Left renal cortex interstitium (tissue), 4 donors: ENCODE data around the gene OAF. TPM values are rescaled to one million over a fixed set of nuclear protein-coding genes. Genes with fewer than 3 reads are reported as not detected.
"Not testable (repeated sequence)": the region's sequence is repeated elsewhere in the genome, so short reads cannot be mapped to it uniquely, and the experiment has no call there.

Experiments
- DNase-seq, 4 donors: peaks; one replicate each; pipeline ENCODE4 v3.0.0-alpha.2; 2013; ENCODE audit warnings: low read depth in 4 of 4, low spot score in 2 of 4, missing footprints in 1 of 4
- polyA plus RNA-seq, 4 donors: library from polyadenylated mRNA; unstranded; fragments of 120-200 nt; gene quantifications; one replicate each; pipeline ENCODE4 v1.2.1, GENCODE V29; 2013; ENCODE audit not compliant: insufficient read length in 4 of 4

OAF gene
- polyA plus RNA-seq, 4 donors = 36.4 to 54.2 (median 44.7) TPM

DNA sequence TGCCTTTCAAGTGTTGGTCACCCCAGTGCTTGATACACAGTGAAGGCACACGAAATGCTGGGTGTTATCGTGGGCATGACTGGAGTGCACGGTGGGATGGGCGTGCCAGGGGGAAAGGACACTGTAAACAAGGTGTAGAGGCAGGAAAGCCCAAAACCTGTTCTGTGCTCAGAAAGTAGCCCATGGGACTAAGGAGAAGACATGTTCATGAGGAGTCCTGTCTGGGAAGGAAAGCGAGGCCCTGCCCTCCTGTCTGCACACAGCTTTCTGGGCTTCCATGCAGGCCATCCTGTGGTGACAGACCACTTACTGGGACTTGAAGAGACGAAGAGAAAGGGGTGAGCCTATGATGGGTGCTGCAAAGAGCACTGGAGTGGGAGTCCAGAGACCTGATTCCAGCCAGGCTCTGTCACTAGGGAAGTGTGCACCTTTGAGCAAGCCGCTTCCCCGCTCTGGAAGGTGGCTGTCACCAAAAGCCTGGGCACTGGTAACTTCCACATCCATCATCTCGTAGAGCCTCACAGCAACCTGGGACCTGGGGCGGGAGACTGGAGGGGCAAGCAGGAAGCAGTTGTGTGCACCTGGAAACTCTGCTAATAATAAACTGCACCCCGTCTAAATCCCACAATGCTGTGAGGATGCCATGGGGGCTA is 28.3 kb downstream of the OAF start:
- no peak for DNase-seq

DNA sequence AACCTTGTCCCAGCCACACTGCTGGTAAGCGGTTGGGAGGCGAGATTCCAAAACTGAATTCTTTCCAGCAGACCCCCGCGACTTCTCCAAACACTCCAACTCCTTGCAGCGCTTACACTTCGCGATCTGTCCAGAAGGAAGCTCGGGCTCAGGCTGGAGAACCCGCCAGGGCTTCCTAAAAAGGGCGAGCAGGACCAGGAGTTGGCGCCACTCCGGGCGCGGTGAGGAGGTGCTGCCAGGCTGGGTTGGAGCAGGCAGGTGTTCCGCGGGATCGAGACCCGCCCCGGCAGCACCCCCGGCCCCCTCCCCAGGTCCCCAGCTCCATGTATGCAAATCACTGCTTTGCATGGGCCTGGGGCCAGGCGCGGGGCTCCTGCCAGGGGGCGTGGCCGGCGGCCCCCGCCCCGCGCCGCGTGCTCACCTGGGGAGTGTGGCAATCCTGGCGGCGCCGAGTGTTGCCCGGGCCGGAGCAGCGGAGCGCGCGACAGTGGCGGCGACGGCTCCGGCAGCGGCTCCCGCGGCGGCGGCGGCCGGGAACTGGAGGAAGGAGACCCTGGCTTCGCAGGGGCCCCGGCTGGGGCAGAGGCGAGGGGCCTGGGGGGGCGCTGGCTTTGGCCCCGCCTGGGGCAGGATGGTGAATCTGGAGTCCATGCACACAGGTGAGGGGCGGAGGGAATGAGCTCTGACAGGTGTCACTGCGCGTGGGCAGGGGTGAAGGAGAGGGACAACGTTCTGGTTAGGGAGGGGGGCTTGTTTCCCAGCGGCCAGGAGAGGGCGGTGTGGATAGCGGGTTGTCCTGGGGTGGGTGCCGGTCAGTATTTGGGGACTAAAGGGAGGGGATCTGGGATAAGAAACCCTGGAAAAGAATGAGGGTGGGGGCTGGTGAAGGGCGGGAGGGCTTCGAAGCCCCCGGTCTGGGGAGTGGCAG is 29.1 kb downstream of the OAF start, which contains the start of gene POU2F3:
TSS of gene POU2F3 (plus strand) at position 428 of the 928 bp plus-strand sequence. CDS start at position 632, 204 bp downstream.
- DNase-seq = no peak

DNA sequence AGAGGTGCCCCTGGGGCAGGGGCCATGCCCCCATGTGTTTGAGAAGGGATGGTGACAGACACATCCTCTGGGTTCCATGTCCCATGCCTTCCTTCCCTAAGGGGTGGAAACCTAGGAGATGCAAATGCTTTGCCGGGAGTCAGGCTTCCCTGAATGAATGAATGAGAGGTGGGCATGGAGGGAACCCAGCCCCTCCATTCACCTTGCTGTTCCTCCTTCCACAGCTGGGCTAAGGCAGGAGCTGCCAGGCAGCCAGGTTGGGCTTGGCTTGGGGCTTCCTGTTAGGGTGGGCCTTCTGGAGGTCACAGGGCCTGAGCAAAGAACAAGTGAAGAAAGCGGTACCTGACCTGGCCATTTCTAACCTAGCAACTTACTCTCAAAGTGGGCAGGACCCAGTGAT is 30.0 kb downstream of the OAF start:
- no peak for DNase-seq

DNA sequence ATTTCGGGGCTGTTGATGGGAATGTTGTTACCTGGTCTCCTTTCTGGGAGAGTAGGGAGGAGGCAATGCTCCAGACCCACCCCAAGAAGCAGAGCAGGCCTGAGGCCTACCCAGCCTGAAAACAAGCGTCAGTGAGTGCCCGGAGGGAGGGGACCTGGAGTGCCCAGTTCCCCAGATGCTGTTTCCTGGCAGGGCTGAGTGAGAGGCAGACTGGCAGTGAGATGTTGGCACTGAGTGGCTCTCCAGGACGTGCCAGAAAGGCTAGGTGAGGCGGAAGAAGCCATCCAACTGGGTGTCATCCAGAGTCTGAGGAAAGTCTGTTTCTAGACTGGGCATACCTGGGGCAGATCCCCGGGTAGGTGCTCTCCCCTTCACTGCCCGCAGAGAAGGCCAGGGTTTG is 30.4 kb downstream of the OAF start:
- no peak for DNase-seq

DNA sequence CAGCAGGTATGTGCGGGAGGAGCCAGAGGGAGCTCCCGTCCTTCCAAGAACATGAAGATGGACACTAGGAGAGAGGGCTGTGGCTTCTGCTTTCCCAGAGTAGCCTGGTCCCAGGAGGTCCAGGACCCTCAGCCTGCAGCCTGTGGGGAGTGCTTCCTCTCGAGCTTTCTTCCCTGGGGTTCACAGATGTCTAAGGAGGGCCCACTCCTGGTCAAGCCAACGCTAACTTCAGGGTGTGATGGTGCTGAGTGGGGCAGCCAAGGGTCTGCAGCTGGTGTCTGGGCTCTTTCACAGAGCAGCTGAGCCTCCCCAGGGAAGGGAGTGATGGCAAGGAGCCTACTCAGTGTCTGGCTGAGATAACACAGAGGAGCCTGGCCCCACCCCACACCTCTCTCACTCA is 32.4 kb downstream of the OAF start:
- DNase-seq = no peak

DNA sequence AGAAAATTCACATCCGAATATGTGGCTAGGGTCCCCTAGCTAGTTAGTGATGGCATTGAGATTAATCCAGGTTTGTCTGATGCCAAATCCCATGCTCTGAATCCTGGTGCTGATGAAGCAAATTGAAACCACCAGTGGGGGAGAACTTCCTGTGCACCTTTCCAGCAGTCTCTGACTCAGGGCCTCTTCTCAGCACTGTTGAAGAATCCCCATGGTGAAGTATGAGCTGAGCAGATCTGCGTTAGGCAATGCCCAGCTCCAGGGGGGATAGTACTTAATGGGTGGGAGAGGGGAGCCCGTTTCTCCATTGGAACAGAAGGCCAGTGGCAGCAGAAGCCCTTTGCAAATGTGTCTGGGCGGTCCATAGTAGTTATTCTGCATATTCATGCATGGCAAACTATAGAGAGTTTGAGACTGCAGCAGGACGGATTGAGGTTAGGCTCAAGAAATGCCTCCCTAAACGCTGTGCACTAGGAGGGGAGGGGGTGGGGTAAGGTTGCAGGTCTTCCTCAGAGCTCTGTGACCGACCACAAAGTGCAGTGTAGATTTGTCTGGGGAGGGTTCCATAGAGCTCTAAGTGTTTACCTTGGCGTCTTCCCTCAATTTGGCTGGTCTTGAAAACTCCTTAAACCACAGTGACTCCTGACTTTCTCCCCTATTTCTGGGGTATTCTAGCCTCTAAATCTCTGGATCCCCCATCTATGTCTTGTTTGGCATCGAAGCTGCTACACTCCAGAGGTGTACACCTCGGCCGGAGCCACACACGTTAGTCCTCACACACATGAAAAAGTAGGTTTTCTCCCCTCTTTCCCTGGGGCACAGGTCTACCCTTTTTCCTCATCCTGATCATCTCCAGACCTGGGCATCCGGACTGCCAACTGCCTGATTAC is 33.9 kb downstream of the OAF start:
- no peak for DNase-seq

DNA sequence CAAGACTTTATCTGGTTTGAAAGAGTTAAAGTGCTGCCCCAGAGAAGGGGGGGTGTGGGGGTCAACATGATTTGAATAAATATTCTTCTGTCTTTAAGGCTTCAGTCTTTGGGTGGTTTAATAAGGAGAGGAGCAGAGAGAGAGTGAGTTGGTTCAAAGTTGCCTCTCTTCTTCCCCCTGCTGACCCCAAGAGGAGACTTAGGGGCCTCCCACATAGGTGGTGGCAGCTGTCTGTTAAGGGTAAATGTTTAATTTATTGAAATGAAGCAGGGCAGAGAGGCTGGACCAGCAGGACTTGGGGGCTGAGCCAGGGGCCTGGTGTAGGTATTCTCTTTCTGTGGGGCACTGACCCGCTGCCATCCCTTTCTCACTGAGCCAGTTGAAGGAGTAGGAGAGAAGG is 34.6 kb downstream of the OAF start:
- DNase-seq = no peak

DNA sequence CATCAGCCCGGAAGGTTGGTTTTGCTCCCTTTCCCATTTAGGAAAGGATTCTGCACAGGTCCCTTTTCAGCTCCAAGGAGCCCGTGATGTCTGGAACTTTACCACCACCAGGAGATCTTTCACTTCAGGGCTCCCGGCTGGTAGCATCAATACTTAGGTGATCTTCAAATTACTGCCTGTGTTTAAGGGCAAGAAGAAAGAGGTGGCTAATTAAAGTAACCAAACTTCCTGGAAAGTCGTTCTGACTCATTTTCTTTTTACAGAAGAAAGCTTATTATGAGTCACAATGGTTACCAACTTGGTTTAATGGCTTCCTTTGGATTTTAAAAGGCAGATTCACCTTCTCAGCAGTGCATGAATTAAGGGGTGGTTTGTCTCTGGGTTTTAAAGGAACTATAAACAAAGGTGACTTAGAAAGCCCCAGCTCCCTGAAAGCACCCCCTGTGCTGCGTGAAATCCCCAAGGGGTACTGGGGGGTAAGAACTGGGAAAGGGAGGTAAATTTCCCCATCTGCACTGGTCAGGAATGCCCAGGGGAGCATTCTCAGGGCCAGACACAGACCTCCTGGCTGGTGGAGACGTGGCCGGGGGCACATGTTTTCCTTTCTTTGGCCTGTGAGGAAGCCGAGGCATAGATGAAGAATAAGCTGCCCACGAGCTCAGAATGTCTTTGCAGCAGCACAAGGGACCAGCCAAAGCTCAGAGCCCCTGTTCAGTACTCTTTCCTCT is 37.9 kb downstream of the OAF start:
- no peak for DNase-seq

DNA sequence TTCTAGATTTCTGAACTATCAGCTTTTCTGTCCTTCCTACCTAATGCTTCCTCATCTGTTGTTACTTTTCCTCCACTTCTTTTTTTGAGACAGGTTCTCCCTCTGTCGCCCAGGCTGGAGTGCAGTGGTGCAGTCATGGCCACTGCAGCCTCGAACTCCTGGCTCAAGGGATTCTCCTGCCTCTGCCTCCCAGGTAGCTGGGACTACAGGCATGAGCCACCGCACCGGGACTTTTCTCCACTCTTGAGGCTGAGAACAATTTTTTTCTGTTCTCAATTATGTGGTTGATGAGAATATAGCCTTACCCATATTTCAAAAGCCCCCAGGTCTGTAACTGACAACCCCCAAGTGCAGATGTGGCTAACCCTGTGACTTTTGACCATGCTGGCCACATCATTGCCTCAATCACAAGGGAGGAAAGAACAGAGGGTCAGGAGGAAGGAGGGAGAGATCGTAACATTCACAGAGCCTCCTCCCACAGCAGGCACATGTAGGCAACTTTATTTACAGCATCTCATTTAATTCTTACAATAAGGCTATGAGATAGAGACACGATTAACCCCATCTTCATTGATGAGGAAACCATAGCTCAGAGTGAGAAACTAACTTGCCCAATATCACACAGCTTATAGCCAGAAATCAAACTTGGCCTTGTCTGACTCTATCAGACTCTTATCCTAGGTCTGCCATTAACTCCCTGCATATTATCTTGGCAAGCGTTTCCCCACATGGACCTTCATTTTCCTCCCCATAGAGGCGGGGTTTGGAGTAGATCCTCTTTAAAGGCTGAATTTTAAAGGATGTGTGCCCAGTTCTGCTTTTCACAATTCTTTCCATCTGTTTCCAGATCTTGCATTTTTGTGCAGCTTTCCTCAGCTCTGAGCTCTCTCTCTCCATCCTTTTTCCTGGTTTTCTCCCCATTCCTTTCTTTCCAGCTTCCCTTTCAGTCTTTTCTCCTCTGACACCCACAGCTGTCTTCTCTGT is 38.7 kb downstream of the OAF start:
- DNase-seq = no peak

DNA sequence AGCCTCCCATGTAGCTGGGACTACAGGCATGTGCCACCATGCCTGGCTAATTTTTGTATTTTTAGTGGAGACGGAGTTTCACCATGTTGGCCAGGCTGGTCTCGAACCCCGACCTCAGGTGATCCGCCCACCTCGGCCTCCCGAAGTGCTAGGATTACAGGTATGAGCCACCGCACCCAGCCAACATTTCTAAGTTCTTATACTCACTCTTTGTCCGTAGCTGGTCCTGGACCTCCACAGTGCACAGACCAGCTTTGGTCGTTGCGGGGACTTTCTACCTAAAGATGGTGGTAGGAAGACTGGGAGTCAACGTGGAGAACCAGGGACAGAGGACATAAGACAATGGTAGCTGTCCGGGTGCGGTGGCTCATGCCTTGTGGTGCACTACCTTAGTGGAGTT is 42.5 kb downstream of the OAF start:
- DNase-seq = not testable (repeated sequence)

DNA sequence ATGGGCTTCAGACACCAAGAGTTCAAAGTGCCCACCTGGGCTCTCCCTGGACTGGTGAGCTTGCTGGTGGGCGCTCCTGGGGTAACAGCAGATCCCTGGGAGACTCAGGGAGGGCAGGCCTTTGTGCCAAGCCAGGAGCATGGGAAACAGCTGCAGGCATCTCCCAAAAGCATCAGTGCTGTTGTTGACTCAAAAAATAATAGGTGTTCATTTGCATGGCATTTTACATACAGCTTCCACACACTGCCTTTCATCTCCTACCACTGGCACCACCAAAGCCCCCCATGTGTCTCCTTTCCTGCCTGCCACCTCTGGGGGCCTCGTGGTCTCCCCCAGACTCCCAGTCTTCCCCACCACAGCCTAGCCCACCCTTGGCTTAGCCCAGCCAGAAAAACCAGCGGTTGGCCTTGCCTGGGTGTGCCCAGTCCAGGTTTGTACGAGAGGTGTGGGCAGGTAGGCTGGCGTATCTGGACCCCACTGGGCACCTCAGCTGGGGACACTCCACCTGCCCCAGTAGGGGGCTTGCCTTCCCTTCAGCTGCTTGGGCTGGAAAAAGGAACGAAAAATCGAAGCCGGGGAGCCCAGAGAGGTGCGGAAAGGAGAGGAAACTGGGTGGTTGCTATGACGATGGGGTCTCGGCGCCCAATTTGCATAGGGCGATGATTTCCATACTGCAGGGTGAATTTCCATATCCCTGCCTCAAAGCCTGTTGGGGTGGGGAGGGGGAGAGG is 44.1 kb downstream of the OAF start:
- peak in 1 of 4 donors; percentile 19 for DNase-seq

DNA sequence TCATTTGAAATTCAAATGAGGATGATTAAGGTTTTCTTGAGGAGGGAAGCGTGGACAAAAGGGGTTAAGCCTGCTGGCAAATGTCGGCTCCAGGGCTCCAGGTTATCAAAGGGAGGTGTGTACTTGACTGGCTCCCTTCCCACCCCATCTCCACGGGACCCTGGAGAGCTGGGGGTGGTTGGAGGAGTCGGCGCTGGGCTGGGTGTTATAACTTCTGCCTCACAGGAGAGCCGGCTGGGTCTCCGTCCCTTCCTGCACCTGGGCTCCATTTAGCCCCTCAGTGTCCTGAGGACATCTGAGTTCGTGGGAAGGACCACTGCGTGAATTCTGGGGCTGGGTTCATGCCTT is 44.7 kb downstream of the OAF start:
- DNase-seq = no peak

DNA sequence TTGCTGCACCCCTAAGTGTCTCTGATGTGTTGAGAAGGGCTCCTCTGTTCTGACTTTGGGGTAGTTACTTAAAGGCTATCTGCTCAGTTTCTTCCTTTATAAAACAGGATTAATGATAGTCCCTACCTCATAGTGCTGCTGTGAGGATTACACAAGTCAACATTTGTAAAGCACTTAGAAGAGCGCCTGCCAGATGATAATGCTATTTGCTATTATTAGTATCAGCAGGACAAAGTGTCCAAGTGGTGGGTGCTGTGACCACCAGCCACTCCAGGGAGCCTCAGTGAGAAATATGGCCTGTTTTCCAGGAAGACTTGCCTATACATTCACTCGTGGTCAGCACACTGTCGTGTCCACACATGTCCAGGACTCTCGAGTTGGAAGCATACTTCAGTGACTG is 45.3 kb downstream of the OAF start:
- no peak for DNase-seq

DNA sequence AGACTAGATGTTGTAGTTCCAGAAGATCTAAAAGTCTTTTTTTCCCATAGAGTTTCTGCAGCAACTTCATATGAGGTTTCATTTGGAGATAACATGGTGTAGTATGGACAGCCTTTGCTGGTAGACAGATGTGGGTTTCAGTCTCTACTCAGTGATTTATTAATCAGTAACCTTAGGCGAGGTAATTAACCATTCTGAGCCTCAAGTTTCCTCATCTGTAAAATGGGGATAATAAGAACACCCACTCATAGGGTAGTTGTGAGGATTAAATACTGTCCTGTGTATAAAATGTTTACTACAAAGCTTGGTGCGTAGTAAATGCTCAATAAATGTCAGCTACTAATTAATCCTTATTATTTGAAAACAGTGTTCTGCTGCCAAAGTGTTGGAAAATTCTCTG is 45.9 kb downstream of the OAF start:
- no peak for DNase-seq

DNA sequence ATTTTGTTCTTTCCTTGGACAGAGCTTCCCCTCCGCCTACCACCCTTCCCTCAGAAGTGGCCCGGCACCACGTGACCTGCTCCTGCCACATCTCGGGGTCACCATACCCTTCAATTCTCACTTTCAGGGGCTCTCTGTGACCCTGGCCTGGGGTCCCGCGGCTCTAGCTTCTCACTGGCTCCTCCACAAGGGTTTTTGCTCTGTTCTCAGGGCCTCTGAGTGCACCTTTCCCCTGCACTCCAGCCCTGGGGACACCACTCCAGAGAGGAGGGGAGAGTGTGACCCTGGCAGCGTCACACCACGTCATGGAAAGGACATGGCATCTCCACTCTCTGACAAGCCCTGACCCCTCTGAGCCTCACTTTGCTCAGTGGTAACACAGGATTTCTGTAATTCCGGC is 46.5 kb downstream of the OAF start:
- DNase-seq = no peak

DNA sequence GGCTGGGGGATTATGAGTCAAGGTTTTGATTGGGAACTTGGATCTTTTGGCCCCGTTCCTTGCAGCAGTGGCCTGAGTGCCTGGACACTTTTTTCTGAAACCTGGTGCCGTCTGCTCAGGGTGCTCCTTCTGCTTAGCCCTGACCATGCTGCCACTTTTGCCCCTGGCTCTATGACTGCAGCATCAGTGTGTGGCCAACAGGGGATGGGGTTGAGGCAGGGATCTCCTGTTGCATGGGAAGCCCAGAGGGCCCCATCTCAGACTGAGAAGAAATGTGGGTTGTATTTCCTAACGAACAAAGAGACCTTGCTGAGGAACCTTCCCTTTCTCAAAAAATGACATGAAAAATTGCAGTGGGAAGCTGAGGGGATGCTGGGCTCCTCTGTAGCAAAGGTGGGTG is 47.8 kb downstream of the OAF start:
- DNase-seq = no peak

DNA sequence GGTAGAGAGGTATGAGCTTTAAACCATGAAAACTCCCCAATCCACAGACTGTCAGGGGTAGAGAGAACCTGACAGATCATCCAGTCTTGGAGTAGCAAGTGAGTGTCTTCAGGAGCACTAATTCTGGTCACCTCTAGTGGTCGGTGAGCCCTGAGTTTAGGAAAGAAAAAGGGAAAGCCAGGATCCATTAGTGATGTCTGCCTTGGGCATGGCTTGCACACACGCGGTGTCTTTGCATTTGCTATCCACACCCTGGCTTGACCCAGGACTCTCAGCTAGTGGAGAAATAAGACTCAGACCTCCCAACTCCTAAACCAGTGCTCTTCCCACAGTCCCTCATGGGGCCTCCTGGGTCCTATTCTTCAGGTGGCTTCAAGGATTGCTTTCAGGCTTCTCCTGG is 48.4 kb downstream of the OAF start:
- no peak for DNase-seq

DNA sequence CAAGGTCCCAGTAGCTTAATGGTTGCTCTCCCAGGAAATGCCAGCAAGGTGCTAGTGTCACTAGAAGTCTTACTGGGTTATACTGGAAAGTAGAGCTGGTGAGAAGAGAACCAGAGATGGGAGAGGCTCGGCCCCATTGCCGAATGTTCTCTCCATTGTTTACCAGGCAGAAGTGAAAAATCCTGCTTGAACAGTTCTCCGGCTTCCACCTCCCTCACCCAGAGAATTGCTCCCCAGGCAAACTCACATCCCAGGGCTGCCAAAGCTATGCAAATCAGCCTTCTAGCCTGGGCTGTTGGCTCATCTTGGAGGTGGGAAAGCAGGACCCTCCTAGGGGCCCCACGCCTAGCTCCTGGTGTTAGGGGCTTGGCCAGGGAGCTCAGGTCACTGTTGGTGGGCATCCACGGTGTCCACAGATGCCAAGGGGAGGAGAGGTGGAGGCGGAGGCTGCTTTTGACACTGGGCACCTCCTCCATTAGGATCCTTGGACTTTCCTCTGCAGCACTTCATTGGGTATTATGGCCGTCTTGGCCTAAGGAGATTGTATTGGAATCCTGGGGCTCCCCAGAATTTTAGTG is 49.2 kb downstream of the OAF start:
- no peak for DNase-seq
